Measurements from ENCODE around the gene NARS2.

DNA sequence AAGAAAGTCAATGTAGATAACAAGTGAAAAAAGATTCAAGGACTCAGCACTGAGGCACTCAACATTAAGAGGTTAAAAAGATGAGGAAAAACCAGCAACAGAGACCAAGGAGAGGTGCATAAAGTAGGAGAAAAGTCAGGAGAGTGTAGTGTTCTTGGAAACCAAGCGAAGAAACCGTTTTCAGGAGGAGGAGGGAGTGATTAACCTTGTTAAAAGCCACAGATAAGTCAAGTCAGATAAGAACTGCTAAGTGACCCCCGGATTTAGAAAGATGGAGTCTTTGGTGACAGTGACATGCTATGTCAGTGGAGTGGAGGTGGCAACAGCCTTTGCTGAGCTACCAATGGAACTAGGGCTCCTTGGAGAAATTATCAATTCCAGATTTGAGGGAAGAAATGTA, 13.9 kb upstream of the NARS2 start:
- no peak for TF ChIP-seq POLR2A (IDR thresholded peaks at IDR 0.05; ENCODE audit: low read length)
- TF ChIP-seq GATA1 (IDR thresholded peaks at IDR 0.05; ENCODE audit: low read depth, low read length) = no peak
